Kidney epithelial cell (primary cell): ENCODE measurements around the gene CTDSP1. TPM values are rescaled to one million over a fixed set of nuclear protein-coding genes. Genes with fewer than 3 reads are reported as not detected.

Experiments
- DNase-seq: peaks from one replicate; pipeline ENCODE4 v3.0.0-alpha.2; 2010; ENCODE audit warnings: low read depth
- H3K27me3 ChIP-seq: 2 replicates; pipeline ENCODE4 v1.6.0; 2011; ENCODE audit warnings: low read length; ENCODE audit not compliant: control insufficient read depth, insufficient read depth
- H3K36me3 ChIP-seq: 2 replicates; pipeline ENCODE4 v1.5.1; 2011; ENCODE audit warnings: low read length; ENCODE audit not compliant: control insufficient read depth, insufficient read depth
- H3K4me3 ChIP-seq: 2 replicates; pipeline ENCODE4 v1.5.1; 2011; ENCODE audit warnings: low read depth, mild to moderate bottlenecking, control low read depth, low read length
- total RNA-seq: library from RNA; depleted of rRNA; stranded (reverse); fragments of >200 nt; gene quantifications from 2 replicates; pipeline ENCODE4 v1.2.3, GENCODE V29; 2015
- TF ChIP-seq, protein P1 (sequence below): IDR thresholded peaks from 2 replicates; pipeline ENCODE4 v1.5.1; 2011; ENCODE audit warnings: mild to moderate bottlenecking, moderate library complexity, low read length, control low read depth, inconsistent platforms; ENCODE audit not compliant: insufficient read depth, poor library complexity, severe bottlenecking

CTDSP1 gene
- total RNA-seq, 1 donor from 2014 or later: 37.8 TPM

DNA sequence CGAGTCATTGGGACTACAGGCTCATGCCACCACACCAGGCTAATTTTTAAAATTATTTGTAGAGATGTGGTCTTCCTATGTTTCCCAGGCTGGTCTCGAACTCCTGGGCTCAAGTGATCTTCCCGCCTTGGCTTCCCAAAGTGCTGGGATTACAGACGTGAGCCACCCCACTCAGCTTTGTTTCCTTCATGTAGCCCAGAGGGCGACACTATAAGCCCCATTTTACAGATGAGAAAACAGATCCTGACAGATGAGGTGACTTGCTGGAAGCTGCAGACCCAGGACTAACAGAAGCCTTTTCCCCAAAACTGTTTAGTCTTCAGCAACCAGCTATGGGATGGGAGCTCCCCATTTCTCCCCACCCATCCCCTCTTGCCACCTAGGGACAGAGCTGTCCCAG, 7.2 kb upstream of the CTDSP1 start:
- Histone ChIP-seq H3K27me3 (peaks cover 5% of the 10 kb centered on the region), H3K4me3 (no peak overlapping the region), H3K36me3 (no peaks in the 10 kb centered on the region)
- no peak for DNase-seq
- TF ChIP-seq, protein P1, sequence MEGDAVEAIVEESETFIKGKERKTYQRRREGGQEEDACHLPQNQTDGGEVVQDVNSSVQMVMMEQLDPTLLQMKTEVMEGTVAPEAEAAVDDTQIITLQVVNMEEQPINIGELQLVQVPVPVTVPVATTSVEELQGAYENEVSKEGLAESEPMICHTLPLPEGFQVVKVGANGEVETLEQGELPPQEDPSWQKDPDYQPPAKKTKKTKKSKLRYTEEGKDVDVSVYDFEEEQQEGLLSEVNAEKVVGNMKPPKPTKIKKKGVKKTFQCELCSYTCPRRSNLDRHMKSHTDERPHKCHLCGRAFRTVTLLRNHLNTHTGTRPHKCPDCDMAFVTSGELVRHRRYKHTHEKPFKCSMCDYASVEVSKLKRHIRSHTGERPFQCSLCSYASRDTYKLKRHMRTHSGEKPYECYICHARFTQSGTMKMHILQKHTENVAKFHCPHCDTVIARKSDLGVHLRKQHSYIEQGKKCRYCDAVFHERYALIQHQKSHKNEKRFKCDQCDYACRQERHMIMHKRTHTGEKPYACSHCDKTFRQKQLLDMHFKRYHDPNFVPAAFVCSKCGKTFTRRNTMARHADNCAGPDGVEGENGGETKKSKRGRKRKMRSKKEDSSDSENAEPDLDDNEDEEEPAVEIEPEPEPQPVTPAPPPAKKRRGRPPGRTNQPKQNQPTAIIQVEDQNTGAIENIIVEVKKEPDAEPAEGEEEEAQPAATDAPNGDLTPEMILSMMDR: no peak

DNA sequence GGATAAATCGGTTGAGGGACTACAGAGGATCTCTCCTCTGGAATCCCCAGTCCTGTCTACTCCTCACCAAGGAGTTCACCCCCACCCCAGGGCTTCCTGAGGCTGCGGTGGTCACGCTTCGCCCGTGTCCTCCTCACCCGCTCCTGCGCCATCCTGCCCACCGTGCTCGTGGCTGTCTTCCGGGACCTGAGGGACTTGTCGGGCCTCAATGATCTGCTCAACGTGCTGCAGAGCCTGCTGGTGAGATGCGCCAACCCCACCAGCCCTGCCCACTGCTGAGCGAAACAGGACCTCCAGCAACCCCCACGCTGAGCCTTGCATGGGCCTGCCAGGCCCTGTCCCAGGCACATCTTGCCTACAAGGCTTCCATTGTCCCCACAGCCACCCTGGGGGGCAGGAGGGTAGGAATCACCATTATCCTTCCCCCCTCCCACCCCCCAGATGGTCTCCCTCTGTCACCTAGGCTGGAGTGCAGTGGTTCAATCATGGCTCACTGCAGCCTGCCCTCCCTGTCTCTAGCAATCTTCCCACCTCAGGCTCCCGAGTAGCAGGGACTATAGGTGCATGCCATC, 6.7 kb upstream of the CTDSP1 start:
- no peaks in the 10 kb centered on the region for H3K36me3 ChIP-seq
- H3K27me3 ChIP-seq: peaks cover 3% of the 10 kb centered on the region
- TF ChIP-seq, protein P1: no peak
- no peak overlapping the region for H3K4me3 ChIP-seq
- no peak for DNase-seq

DNA sequence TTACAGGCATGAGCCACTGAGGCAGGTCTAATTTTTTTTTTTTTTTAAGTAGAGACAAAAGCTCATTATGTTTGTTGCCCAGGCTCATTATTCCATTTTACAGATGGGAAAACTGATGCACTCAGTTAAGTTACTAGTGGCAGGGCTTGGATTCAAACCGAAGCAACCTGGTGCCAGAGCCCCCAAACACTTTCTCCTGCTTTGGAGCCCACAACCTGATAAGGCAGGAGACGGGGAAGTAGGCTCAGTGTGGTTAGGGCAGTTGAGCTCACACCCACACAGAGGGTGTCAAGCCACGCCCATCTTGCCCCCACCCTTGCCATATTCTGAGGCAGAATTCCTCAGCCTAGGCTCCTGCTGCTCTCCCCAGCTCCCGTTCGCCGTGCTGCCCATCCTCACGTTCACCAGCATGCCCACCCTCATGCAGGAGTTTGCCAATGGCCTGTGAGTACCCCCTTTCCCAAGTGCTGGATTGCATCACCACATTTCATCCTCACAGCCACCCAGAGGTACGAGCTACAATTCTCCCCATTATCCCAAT, 5.8 kb upstream of the CTDSP1 start:
- no peak for DNase-seq
- TF ChIP-seq, protein P1: no peak
- no peaks in the 10 kb centered on the region for H3K36me3 ChIP-seq
- H3K4me3 ChIP-seq: no peak overlapping the region
- H3K27me3 ChIP-seq: peaks cover 3% of the 10 kb centered on the region

DNA sequence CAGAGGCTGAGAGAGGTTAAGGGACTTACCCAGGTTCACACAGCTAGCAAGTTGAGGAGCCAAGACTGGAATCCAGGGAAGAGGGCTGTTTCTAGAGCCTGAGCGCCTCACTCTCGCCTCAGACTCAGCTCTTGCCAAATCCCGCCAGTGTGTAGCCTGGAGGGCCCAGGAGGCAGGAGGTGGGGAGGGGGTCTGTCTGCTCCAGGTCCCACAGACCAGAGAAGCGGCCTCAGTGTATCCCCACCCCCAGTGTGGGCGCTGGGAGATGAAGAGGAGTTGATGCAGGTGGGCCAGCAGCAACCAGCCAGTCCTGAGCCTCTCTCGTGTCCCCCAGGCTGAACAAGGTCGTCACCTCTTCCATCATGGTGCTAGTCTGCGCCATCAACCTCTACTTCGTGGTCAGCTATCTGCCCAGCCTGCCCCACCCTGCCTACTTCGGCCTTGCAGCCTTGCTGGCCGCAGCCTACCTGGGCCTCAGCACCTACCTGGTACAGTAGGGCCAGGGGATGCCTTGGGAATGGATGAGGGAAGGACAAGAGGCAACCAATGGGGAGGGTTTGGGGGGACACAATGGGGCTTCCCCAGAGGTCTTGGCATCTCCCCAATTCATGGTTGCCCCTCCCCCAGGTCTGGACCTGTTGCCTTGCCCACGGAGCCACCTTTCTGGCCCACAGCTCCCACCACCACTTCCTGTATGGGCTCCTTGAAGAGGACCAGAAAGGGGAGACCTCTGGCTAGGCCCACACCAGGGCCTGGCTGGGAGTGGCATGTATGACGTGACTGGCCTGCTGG, 5.2 kb upstream of the CTDSP1 start:
- no peak for DNase-seq
- TF ChIP-seq, protein P1: no peak
- Histone ChIP-seq H3K4me3 (no peak overlapping the region), H3K36me3 (no peaks in the 10 kb centered on the region), H3K27me3 (peaks cover 3% of the 10 kb centered on the region)

DNA sequence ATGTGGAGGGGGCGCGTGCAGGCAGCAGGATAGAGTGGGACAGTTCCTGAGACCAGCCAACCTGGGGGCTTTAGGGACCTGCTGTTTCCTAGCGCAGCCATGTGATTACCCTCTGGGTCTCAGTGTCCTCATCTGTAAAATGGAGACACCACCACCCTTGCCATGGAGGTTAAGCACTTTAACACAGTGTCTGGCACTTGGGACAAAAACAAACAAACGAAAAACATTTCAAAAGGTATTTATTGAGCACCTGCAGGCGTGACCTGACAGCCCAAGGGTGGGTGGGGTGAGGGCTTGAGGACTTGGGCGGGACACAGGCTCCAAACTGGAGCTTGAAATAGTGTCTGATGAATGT, 4.6 kb upstream of the CTDSP1 start:
- Histone ChIP-seq H3K27me3 (peaks cover 3% of the 10 kb centered on the region), H3K36me3 (no peaks in the 10 kb centered on the region), H3K4me3 (no peak overlapping the region)
- DNase-seq: no peak
- TF ChIP-seq, protein P1: no peak
